ENCODE data around the gene TCFL5.

Gene TCFL5

GRCh38 chr20:62831854-62832211 lies 29.8 kb downstream of the TCFL5 start:
- H3K27me3 Mint-ChIP-seq = no peaks in the 10 kb centered on the region
- peaks cover 5% of the 10 kb centered on the region for H3K4me1 Mint-ChIP-seq
- H3K4me3 Mint-ChIP-seq = no peak overlapping the region
- ATAC-seq (no peak), DNase-seq (no peak)
- no peaks in the 10 kb centered on the region for H3K36me3 Mint-ChIP-seq (ENCODE audit: low read depth)
- no peak overlapping the region for H3K27ac Mint-ChIP-seq
- no peaks in the 10 kb centered on the region for H3K9me3 Mint-ChIP-seq

GRCh38 chr20:62831361-62831788 lies 30.2 kb downstream of the TCFL5 start:
- Mint-ChIP-seq H3K36me3 (ENCODE audit: low read depth) (no peaks in the 10 kb centered on the region), H3K27ac (no peak overlapping the region), H3K27me3 (no peaks in the 10 kb centered on the region), H3K4me3 (no peak overlapping the region), H3K4me1 (peaks cover 5% of the 10 kb centered on the region), H3K9me3 (no peaks in the 10 kb centered on the region)
- ATAC-seq = no peak
- DNase-seq = no peak

- ATAC-seq (no peak), DNase-seq (no peak)
- no peaks in the 10 kb centered on the region for H3K9me3 Mint-ChIP-seq
- no peak overlapping the region for H3K4me3 Mint-ChIP-seq
- no peaks in the 10 kb centered on the region for H3K36me3 Mint-ChIP-seq (ENCODE audit: low read depth)
- H3K27ac Mint-ChIP-seq = no peak overlapping the region
- peaks cover 5% of the 10 kb centered on the region for H3K4me1 Mint-ChIP-seq
- no peaks in the 10 kb centered on the region for H3K27me3 Mint-ChIP-seq
Measured at GRCh38 chr20:62830821-62831220, 30.8 kb downstream of the TCFL5 start.

GRCh38 chr20:62830251-62830650 lies 31.4 kb downstream of the TCFL5 start:
- H3K27ac Mint-ChIP-seq = no peak overlapping the region
- ATAC-seq = no peak
- H3K4me1 Mint-ChIP-seq = peaks cover 5% of the 10 kb centered on the region
- no peaks in the 10 kb centered on the region for H3K36me3 Mint-ChIP-seq (ENCODE audit: low read depth)
- no peaks in the 10 kb centered on the region for H3K9me3 Mint-ChIP-seq
- H3K4me3 Mint-ChIP-seq = no peak overlapping the region
- no peaks in the 10 kb centered on the region for H3K27me3 Mint-ChIP-seq
- DNase-seq = no peak

- Mint-ChIP-seq H3K36me3 (ENCODE audit: low read depth) (no peaks in the 10 kb centered on the region), H3K9me3 (no peaks in the 10 kb centered on the region), H3K27me3 (no peaks in the 10 kb centered on the region), H3K27ac (no peak overlapping the region), H3K4me3 (no peak overlapping the region), H3K4me1 (peaks cover 5% of the 10 kb centered on the region)
- ATAC-seq = no peak
- DNase-seq = no peak
Measured at GRCh38 chr20:62829231-62830230, 32.1 kb downstream of the TCFL5 start.

DNA sequence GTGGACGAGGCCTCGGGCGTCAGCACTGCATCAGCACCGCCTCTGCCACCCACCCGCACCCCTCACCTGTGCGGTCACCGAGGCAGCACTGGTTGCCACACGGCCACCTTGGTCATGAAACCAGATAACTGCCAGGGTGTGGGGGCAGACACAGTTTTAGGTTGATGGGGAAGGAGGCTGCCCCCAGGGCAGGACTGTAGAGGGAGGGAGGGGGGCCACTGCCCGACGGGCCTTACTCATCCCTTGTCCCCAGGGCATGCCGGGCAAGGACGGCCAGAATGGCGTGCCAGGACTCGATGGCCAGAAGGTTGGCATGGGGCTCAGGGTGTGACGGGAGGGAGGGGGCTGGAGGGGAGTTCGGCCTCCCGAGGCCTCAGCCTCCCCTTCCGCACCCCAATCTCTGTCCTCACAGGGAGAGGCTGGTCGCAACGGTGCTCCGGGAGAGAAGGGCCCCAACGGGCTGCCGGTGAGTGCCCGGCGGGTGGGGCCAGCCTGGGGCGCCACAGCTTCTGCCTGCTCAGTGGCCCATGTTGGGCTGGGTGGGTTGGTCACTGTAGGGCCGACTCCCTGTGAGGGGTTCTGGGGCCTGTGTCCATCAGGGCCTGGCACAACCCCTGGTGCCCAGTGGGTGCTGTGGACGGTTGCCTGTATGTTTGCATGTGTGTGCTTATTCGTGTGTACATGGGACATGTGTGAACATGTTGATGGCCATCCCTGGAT lies 33.0 kb downstream of the TCFL5 start:
- DNase-seq (no peak), ATAC-seq (no peak)
- Mint-ChIP-seq H3K9me3 (no peaks in the 10 kb centered on the region), H3K36me3 (ENCODE audit: low read depth) (no peaks in the 10 kb centered on the region), H3K4me3 (no peak overlapping the region), H3K4me1 (peaks cover 5% of the 10 kb centered on the region), H3K27me3 (no peaks in the 10 kb centered on the region), H3K27ac (no peak overlapping the region)

GRCh38 chr20:62828051-62828450 lies 33.6 kb downstream of the TCFL5 start:
- Mint-ChIP-seq H3K9me3 (no peaks in the 10 kb centered on the region), H3K4me1 (peaks cover 6% of the 10 kb centered on the region), H3K27ac (no peak overlapping the region), H3K36me3 (ENCODE audit: low read depth) (no peaks in the 10 kb centered on the region), H3K27me3 (no peaks in the 10 kb centered on the region), H3K4me3 (no peak overlapping the region)
- DNase-seq = no peak
- no peak for ATAC-seq

GRCh38 chr20:62827311-62828038 lies 34.1 kb downstream of the TCFL5 start:
- Mint-ChIP-seq H3K9me3 (no peaks in the 10 kb centered on the region), H3K27me3 (no peaks in the 10 kb centered on the region), H3K27ac (no peak overlapping the region), H3K4me1 (peaks cover 6% of the 10 kb centered on the region), H3K4me3 (no peak overlapping the region), H3K36me3 (ENCODE audit: low read depth) (no peaks in the 10 kb centered on the region)
- no peak for DNase-seq
- no peak for ATAC-seq

DNA sequence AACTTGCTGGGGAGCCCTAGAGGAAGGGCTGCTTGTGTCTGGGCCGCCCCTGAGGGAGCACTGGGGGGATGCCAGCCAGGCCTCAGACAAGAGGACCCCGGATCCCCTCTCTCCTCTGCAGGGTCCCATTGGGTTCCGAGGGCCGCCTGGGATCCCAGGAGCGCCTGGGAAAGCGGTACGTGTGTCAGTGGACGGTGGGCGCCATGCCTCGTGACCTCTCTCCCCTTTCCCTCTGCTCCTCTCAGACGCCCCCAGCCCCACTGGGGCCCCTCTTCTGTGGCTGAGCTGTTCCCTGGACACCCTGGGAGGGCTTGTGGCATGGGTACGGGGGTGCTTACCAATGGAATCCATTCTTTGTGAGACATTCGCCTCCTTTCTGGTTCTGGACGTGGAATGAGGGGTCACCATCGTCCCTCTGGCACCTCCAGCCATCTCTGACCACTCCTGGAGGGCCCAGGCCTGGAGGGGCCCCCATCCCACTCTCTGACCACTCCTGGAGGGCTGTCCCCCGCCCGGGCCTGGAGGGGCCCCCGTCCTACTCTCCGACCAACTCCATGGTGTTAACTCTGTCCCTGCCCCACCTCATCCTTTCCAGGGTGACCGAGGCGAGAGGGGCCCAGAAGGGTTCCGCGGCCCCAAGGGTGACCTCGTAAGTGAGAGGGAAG lies 34.8 kb downstream of the TCFL5 start:
- H3K27ac Mint-ChIP-seq = no peak overlapping the region
- no peak overlapping the region for H3K4me3 Mint-ChIP-seq
- ATAC-seq = no peak

GRCh38 chr20:62825986-62826645 lies 35.5 kb downstream of the TCFL5 start:
- no peak for ATAC-seq

More for the DNA sequence above, 34.8 kb downstream of the TCFL5 start:
- Mint-ChIP-seq H3K36me3 (ENCODE audit: low read depth) (no peaks in the 10 kb centered on the region), H3K9me3 (no peaks in the 10 kb centered on the region), H3K27me3 (no peaks in the 10 kb centered on the region), H3K4me1 (peaks cover 6% of the 10 kb centered on the region)
- DNase-seq = no peak

GRCh38 chr20:62825333-62825985 lies 36.2 kb downstream of the TCFL5 start:
- Mint-ChIP-seq H3K4me3 (no peak overlapping the region), H3K36me3 (ENCODE audit: low read depth) (no peaks in the 10 kb centered on the region), H3K4me1 (peaks cover 4% of the 10 kb centered on the region), H3K27me3 (no peaks in the 10 kb centered on the region), H3K27ac (no peak overlapping the region), H3K9me3 (no peaks in the 10 kb centered on the region)
- DNase-seq (no peak), ATAC-seq (no peak)

More at GRCh38 chr20:62825986-62826645, 35.5 kb downstream of the TCFL5 start:
- Mint-ChIP-seq H3K4me3 (no peak overlapping the region), H3K36me3 (ENCODE audit: low read depth) (no peaks in the 10 kb centered on the region), H3K27ac (no peak overlapping the region), H3K9me3 (no peaks in the 10 kb centered on the region), H3K4me1 (peaks cover 4% of the 10 kb centered on the region), H3K27me3 (no peaks in the 10 kb centered on the region)
- DNase-seq = no peak

- H3K4me3 Mint-ChIP-seq = no peak overlapping the region
Measured at GRCh38 chr20:62824476-62825332, 36.9 kb downstream of the TCFL5 start.

More at GRCh38 chr20:62824476-62825332, 36.9 kb downstream of the TCFL5 start:
- DNase-seq (no peak), ATAC-seq (peak; percentile 21)
- Mint-ChIP-seq H3K9me3 (no peaks in the 10 kb centered on the region), H3K27ac (no peak overlapping the region), H3K36me3 (ENCODE audit: low read depth) (no peaks in the 10 kb centered on the region), H3K4me1 (peaks cover 4% of the 10 kb centered on the region), H3K27me3 (no peaks in the 10 kb centered on the region)
